ENCODE results near the gene OSBPL2. TPM values are rescaled to one million over a fixed set of nuclear protein-coding genes. Genes with fewer than 3 reads are reported as not detected.

Gene OSBPL2
- total and polyA plus RNA-seq, 3 donors from 2014 or later: 48.5 to 57.2 (median 49.8) TPM

- Histone ChIP-seq H3K9me3 (no peaks in the 10 kb centered on the region), H3K27me3 (no peaks in the 10 kb centered on the region), H3K4me3 (no peak overlapping the region), H3K4me1 (peaks cover 30% of the 10 kb centered on the region), H3K36me3 (ENCODE audit: low read depth, missing control alignments) (no peaks in the 10 kb centered on the region), H3K27ac (no peak overlapping the region)
- WGBS, 2 donors: 71 to 75% methylated on average over 12 to 16 of the region's 16 CpGs
- intact Hi-C loops (cut with DNase I; ENCODE audit: low total_unique reads): no loop called here
- TF ChIP-seq, protein P1, sequence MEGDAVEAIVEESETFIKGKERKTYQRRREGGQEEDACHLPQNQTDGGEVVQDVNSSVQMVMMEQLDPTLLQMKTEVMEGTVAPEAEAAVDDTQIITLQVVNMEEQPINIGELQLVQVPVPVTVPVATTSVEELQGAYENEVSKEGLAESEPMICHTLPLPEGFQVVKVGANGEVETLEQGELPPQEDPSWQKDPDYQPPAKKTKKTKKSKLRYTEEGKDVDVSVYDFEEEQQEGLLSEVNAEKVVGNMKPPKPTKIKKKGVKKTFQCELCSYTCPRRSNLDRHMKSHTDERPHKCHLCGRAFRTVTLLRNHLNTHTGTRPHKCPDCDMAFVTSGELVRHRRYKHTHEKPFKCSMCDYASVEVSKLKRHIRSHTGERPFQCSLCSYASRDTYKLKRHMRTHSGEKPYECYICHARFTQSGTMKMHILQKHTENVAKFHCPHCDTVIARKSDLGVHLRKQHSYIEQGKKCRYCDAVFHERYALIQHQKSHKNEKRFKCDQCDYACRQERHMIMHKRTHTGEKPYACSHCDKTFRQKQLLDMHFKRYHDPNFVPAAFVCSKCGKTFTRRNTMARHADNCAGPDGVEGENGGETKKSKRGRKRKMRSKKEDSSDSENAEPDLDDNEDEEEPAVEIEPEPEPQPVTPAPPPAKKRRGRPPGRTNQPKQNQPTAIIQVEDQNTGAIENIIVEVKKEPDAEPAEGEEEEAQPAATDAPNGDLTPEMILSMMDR (IDR thresholded peaks at IDR 0.05): no peak
- no peak for DNase-seq
These were observed 3.1 kb upstream of the OSBPL2 start for GRCh38 chr20:62235001-62235776.

GRCh38 chr20:62235777-62236157 lies 2.6 kb upstream of the OSBPL2 start:
- no peak overlapping the region for H3K4me3 ChIP-seq
- peaks cover 30% of the 10 kb centered on the region for H3K4me1 ChIP-seq
- H3K27ac ChIP-seq: no peak overlapping the region
- TF ChIP-seq POLR2A (IDR thresholded peaks at IDR 0.05): no peak
- TF ChIP-seq, protein P1 (IDR thresholded peaks at IDR 0.05): no peak
- WGBS, 2 donors: 78 to 95% methylated on average over 3 to 9 of the region's 9 CpGs
- intact Hi-C loops (cut with DNase I; ENCODE audit: low total_unique reads): no loop called here
- H3K36me3 ChIP-seq (ENCODE audit: low read depth, missing control alignments): no peaks in the 10 kb centered on the region
- H3K9me3 ChIP-seq: no peaks in the 10 kb centered on the region
- H3K27me3 ChIP-seq: no peaks in the 10 kb centered on the region
- DNase-seq: no peak

DNA sequence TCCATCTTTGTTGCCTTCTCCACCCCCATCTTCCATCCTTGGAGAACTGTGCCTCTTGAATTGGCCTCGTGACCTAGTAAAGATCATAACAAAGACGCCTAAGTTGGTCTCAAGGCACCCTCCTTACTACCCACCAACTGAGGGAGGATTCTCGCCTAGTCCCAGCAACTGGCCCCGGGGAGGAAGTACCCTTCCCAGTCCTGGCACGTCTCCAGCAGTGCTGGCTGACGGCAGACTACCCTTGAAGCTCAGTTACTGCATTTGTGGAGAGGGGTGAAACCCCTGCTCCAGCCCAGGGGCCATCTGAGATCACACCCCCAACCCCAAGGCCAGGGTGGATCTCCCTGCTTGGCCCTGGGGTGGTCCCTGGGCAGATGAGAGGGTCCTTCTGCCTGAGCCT lies 2.1 kb upstream of the OSBPL2 start:
- Histone ChIP-seq H3K36me3 (ENCODE audit: low read depth, missing control alignments) (no peaks in the 10 kb centered on the region), H3K4me3 (no peak overlapping the region), H3K9me3 (no peaks in the 10 kb centered on the region), H3K27me3 (no peaks in the 10 kb centered on the region), H3K27ac (no peak overlapping the region), H3K4me1 (peaks cover 30% of the 10 kb centered on the region)
- 70 to 87% methylated on average over 3 to 6 of the region's 6 CpGs for WGBS, 2 donors
- no peak for TF ChIP-seq POLR2A (IDR thresholded peaks at IDR 0.05)
- TF ChIP-seq, protein P1 (IDR thresholded peaks at IDR 0.05): no peak
- no peak for DNase-seq
- intact Hi-C loops (cut with DNase I; ENCODE audit: low total_unique reads): no loop called here

- TF ChIP-seq, protein P1 (IDR thresholded peaks at IDR 0.05): no peak
- TF ChIP-seq POLR2A (IDR thresholded peaks at IDR 0.05): no peak
- Histone ChIP-seq H3K4me3 (no peak overlapping the region), H3K36me3 (ENCODE audit: low read depth, missing control alignments) (no peaks in the 10 kb centered on the region), H3K27ac (no peak overlapping the region), H3K4me1 (peaks cover 30% of the 10 kb centered on the region), H3K27me3 (no peaks in the 10 kb centered on the region), H3K9me3 (no peaks in the 10 kb centered on the region)
- WGBS, 2 donors: 56 to 62% methylated on average over 24 to 28 of the region's 28 CpGs
- DNase-seq: no peak
- intact Hi-C loops (cut with DNase I; ENCODE audit: low total_unique reads): no loop called here
These were observed 1.4 kb upstream of the OSBPL2 start for GRCh38 chr20:62236766-62237513.

All from testis (tissue), 3 donors.